PC-3 (cell line): ENCODE data around the gene ZNF577. TPM values are rescaled to one million over a fixed set of nuclear protein-coding genes. Genes with fewer than 3 reads are reported as not detected.

ENCODE experiments used
- ATAC-seq: fragments of 200-7000 bp; cut with Tn5 transposase; 2 replicates; pipeline ENCODE4 v1.9.1; 2020; ENCODE audit warnings: mild to moderate bottlenecking, moderate library complexity
- BruUV-seq: library from RNA; stranded (reverse); fragments of 400-500 nt; replicated peaks from 2 replicates; lab custom pipeline; 2021; lab: Mats Ljungman, UMichigan
- CTCF ChIA-PET: fragments of 300-600 bp; sonication (Branson Sonifier 250); formaldehyde crosslinking; loops from one replicate; lab custom pipeline; 2022; ENCODE audit warnings: antibody characterized with exemption; lab: Charles Lee
- POLR2A ChIA-PET: fragments of 300-600 bp; sonication (Branson Sonifier 250); formaldehyde crosslinking; loops from one replicate; lab custom pipeline; 2022; ENCODE audit warnings: antibody characterized with exemption; ENCODE audit not compliant: unreplicated experiment; lab: Charles Lee
- DNase-seq: peaks from one replicate; pipeline ENCODE4 v3.0.0-alpha.2; 2015
- H2AFZ ChIP-seq: fragments of 300-600 bp; sonication (generic); 2 replicates; pipeline ENCODE4 v1.6.0; 2016; ENCODE audit warnings: antibody characterized with exemption, low read length
- H3F3A ChIP-seq: fragments of 300-600 bp; sonication (generic); one replicate; pipeline ENCODE4 v1.6.0; 2017; ENCODE audit warnings: antibody characterized with exemption, low read length, control low read depth, mild to moderate bottlenecking; ENCODE audit not compliant: unreplicated experiment
- H3K27ac ChIP-seq: fragments of 300-600 bp; sonication (generic); 2 replicates; pipeline ENCODE4 v1.5.1; 2016; ENCODE audit warnings: mild to moderate bottlenecking, low read length
- H3K27me3 ChIP-seq: fragments of 300-600 bp; sonication (generic); 2 replicates; pipeline ENCODE4 v1.6.1; 2016; ENCODE audit warnings: low read length, mixed read lengths
- H3K36me3 ChIP-seq: fragments of 300-600 bp; sonication (generic); 2 replicates; pipeline ENCODE4 v1.6.1; 2016; ENCODE audit warnings: low read depth, mixed run types, low read length, mixed read lengths
- H3K4me1 ChIP-seq: fragments of 300-600 bp; sonication (generic); 2 replicates; pipeline ENCODE4 v1.5.1; 2016; ENCODE audit warnings: low read length; ENCODE audit not compliant: insufficient read depth
- H3K4me2 ChIP-seq: fragments of 300-600 bp; sonication (generic); 2 replicates; pipeline ENCODE4 v1.6.0; 2016; ENCODE audit warnings: low read length
- H3K4me3 ChIP-seq: fragments of 300-600 bp; sonication (generic); 2 replicates; pipeline ENCODE4 v1.5.1; 2016; ENCODE audit warnings: mild to moderate bottlenecking, low read length, mixed read lengths
- H3K79me2 ChIP-seq: fragments of 300-600 bp; sonication (generic); 2 replicates; pipeline ENCODE4 v1.6.1; 2017; ENCODE audit warnings: low read length, mixed read lengths
- H3K9ac ChIP-seq: fragments of 300-600 bp; sonication (generic); 2 replicates; pipeline ENCODE4 v1.6.0; 2016; ENCODE audit warnings: mild to moderate bottlenecking, low read length
- H3K9me2 ChIP-seq: fragments of 300-600 bp; sonication (generic); replicated peaks from 2 replicates; pipeline ENCODE4 v1.6.1; 2016; ENCODE audit warnings: mixed run types, low read length, mixed read lengths
- H3K9me3 ChIP-seq: fragments of 300-600 bp; sonication (generic); 2 replicates; pipeline ENCODE4 v1.6.1; 2016; ENCODE audit warnings: low read length, mixed read lengths
- H4K20me1 ChIP-seq: fragments of 300-600 bp; sonication (generic); 2 replicates; pipeline ENCODE4 v1.6.1; 2016; ENCODE audit warnings: low read length, mixed read lengths
- EZH2 ChIP-seq: fragments of 300-600 bp; sonication (generic); IDR thresholded peaks from one replicate; pipeline ENCODE4 v1.6.1; 2017; ENCODE audit warnings: antibody characterized with exemption, mild to moderate bottlenecking, low read length; ENCODE audit not compliant: unreplicated experiment
- EZH2phosphoT487 ChIP-seq: fragments of 300-600 bp; sonication (generic); IDR thresholded peaks from 2 replicates; pipeline ENCODE4 v1.6.1; 2018; ENCODE audit warnings: mild to moderate bottlenecking, antibody characterized with exemption, low read length, borderline replicate concordance
- intact Hi-C: fragments of 100-400 bp; cut with micrococcal nuclease; formaldehyde crosslinking; loops from 2 replicates; pipeline ENCODE4 v1.9.0; 2023
- total RNA-seq: library from RNA; depleted of rRNA; stranded (reverse); fragments of >200 nt; gene quantifications from 2 replicates; pipeline ENCODE4 v1.2.3, GENCODE V29; 2014
- TF ChIP-seq, protein P1 (sequence below): fragments of 300-600 bp; sonication (generic); conservative IDR thresholded peaks from 2 replicates; pipeline ENCODE4 v1.5.1; 2017; ENCODE audit warnings: antibody characterized with exemption, low read depth, mild to moderate bottlenecking, low read length

The ZNF577 gene
- total RNA-seq, 1 experiment from 2014 or later, result 7.2 TPM

DNA sequence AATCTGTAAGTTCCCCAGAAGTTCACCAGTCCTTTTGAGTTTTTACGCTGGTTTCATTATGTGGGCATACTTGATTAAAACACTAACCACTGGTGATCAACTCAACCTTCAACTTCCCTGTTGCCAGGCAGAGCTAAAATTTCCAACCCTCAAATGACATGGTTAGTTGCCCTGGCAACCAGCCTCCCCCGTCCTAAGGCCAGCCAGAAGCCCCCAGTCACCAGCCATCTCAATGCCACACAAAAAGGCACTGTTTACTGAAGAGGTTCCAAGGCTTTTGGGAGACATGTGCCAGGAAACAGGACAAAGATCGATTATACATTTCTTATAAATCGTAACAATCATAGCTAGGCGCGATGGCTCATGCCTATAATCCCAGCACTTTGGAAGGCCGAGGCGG, 15.4 kb upstream of the ZNF577 start:
- POLR2A ChIA-PET, result no interaction called here

DNA sequence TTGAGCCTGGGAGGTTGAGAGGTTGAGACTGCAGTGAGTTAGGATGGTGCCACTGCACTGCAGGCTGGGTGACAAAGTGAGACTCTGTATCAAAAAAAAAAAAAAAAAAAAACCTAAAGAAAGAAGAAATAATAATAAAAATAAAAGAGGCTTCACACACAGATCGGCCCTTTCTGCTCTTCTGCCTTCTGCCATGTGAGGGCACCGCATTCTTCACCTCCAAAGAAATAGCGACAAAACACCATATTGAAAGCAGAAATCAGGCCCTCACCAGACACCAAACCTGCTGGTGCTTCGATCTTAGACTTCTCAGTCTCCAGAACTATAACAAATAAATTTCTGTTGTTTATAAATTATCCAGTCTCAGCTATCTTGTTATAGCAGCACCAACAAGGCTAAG, 14.1 kb upstream of the ZNF577 start:
- ChIA-PET POLR2A (no interaction called here), CTCF (no interaction called here)
- no peaks in the 10 kb centered on the region for H4K20me1 ChIP-seq
- peaks cover 68% of the 10 kb centered on the region for H3K36me3 ChIP-seq
- TF ChIP-seq, protein P1, sequence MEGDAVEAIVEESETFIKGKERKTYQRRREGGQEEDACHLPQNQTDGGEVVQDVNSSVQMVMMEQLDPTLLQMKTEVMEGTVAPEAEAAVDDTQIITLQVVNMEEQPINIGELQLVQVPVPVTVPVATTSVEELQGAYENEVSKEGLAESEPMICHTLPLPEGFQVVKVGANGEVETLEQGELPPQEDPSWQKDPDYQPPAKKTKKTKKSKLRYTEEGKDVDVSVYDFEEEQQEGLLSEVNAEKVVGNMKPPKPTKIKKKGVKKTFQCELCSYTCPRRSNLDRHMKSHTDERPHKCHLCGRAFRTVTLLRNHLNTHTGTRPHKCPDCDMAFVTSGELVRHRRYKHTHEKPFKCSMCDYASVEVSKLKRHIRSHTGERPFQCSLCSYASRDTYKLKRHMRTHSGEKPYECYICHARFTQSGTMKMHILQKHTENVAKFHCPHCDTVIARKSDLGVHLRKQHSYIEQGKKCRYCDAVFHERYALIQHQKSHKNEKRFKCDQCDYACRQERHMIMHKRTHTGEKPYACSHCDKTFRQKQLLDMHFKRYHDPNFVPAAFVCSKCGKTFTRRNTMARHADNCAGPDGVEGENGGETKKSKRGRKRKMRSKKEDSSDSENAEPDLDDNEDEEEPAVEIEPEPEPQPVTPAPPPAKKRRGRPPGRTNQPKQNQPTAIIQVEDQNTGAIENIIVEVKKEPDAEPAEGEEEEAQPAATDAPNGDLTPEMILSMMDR, result no peak
- no peak for TF ChIP-seq EZH2
- ATAC-seq (no peak), DNase-seq (no peak)
- H3K79me2 ChIP-seq, result peaks cover 42% of the 10 kb centered on the region
- H3K9ac ChIP-seq, result no peak overlapping the region
- intact Hi-C loops, result no loop called here
- H2AFZ ChIP-seq, result no peak overlapping the region
- H3K27me3 ChIP-seq, result no peaks in the 10 kb centered on the region
- H3K27ac ChIP-seq, result no peak overlapping the region
- BruUV-seq, result no TSS peak
- H3K4me3 ChIP-seq, result peak overlapping the region; percentile 27; the same call in 1 of the 2 replicates
- peaks cover 73% of the 10 kb centered on the region for H3K9me3 ChIP-seq
- no peaks in the 10 kb centered on the region for H3K9me2 ChIP-seq
- H3K4me2 ChIP-seq, result no peak overlapping the region
- no peaks in the 10 kb centered on the region for H3K4me1 ChIP-seq
- H3F3A ChIP-seq, result no peaks in the 10 kb centered on the region

More for the DNA sequence above, 15.4 kb upstream of the ZNF577 start:
- H3K79me2 ChIP-seq, result peaks cover 42% of the 10 kb centered on the region
- no TSS peak for BruUV-seq
- H3K4me1 ChIP-seq, result no peaks in the 10 kb centered on the region
- no peaks in the 10 kb centered on the region for H3K9me2 ChIP-seq
- H3K36me3 ChIP-seq, result peaks cover 54% of the 10 kb centered on the region
- H2AFZ ChIP-seq, result no peak overlapping the region
- no peaks in the 10 kb centered on the region for H3K27me3 ChIP-seq
- H3K9ac ChIP-seq, result no peak overlapping the region
- DNase-seq (no peak), ATAC-seq (no peak)
- H3F3A ChIP-seq, result no peaks in the 10 kb centered on the region
- peak overlapping the region; percentile 77 for H3K4me3 ChIP-seq
- no peak overlapping the region for H3K4me2 ChIP-seq
- TF ChIP-seq, protein P1, result no peak
- TF ChIP-seq EZH2 (no peak), EZH2phosphoT487 (no peak)
- peaks cover 61% of the 10 kb centered on the region for H3K9me3 ChIP-seq
- no peak overlapping the region for H3K27ac ChIP-seq
- no peaks in the 10 kb centered on the region for H4K20me1 ChIP-seq
- intact Hi-C loops, result no loop called here
- CTCF ChIA-PET, result no interaction called here

DNA sequence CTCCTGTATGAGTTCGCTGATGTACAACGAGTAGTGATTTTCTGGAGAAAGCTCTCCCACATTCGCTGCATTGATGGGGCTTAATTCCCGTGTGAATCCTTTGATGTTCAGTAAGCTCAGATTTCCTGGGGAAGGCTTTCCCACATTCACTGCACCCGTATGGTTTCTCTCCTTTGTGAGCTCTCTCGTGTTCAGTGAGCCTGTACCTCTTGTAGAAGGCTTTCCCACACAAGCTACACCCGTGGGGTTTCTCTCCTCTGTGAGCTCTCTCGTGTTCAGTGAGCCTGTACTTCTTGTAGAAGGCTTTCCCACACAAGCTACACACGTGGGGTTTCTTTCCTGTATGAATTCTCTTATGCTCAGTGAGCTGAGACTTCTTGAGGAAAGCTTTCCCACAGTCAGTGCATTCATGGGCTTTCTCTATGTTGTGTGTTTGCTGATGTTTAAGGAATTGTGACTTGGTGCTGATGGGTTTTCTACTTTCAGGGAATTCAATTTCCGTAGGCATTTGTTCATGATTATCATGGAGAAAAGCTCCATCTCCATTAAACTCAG, 3.5 kb upstream of the ZNF577 start:
- Histone ChIP-seq H3K36me3 (peaks cover 97% of the 10 kb centered on the region), H2AFZ (no peak overlapping the region), H3K79me2 (no peaks in the 10 kb centered on the region), H3K4me1 (no peaks in the 10 kb centered on the region), H3K4me2 (no peak overlapping the region), H3K4me3 (peak overlapping the region; percentile 14; the same call in 1 of the 2 replicates), H3K9ac (no peak overlapping the region), H3K9me3 (peaks cover 86% of the 10 kb centered on the region), H4K20me1 (no peaks in the 10 kb centered on the region), H3K27me3 (no peaks in the 10 kb centered on the region), H3F3A (no peaks in the 10 kb centered on the region), H3K9me2 (no peaks in the 10 kb centered on the region), H3K27ac (no peak overlapping the region)
- intact Hi-C loops, result no loop called here
- ATAC-seq (no peak), DNase-seq (no peak)
- ChIA-PET CTCF (no interaction called here), POLR2A (no interaction called here)
- TF ChIP-seq, protein P1, result no peak
- TF ChIP-seq EZH2phosphoT487 (no peak), EZH2 (no peak)
- BruUV-seq, result TSS peak; percentile 7
